PC-9 (cell line): ENCODE results near the gene MICAL3.

ENCODE experiments used
- EZH2 ChIP-seq: fragments of 200-600 bp; sonication (generic); IDR thresholded peaks from 2 replicates; pipeline ENCODE4 v1.8.0; 2017; ENCODE audit warnings: antibody characterized with exemption, low read depth
- TF ChIP-seq, protein P1 (sequence below): fragments of 200-600 bp; sonication (generic); conservative IDR thresholded peaks from 2 replicates; pipeline ENCODE4 v1.6.1; 2017; ENCODE audit warnings: mixed run types, antibody characterized with exemption, mild to moderate bottlenecking, moderate library complexity

DNA sequence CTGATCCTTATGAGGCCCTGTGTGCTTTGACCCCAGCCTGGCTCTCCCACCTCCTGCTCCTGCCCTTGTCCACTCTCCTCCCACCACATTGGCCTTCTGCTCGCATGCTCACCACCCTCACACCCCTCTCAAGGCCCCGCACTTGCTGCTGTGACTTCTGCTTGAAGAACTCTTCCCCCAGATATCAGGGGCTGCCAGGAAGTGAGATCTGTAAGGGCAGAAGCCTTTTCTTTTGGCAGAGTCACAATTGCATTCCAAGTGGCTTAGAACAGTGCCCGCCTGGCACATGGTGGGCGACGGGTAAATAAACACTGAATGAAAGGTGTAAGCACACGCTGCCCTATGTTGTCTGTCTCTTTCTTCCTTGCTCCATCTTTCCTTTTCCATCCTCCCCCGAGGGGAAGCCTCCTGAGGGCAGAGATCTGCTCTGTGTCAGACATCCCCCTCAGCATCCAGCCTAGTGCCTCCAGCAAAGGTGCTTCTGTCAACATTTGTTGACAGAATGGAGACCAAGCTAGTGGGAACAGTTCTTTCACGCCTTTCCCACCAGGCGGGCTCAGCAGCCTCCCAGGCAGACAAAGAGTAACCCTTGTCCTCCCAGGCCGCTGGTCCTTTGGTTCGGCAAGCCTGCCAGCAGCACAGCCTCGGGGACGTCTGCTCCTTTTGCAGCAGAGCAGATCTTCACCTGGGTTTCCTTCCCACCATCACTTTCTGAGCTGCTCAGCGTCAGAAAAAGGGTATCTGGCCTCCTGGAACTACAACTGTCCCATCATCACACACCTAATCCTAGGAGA, 43.4 kb upstream of the MICAL3 start:
- TF ChIP-seq, protein P1, sequence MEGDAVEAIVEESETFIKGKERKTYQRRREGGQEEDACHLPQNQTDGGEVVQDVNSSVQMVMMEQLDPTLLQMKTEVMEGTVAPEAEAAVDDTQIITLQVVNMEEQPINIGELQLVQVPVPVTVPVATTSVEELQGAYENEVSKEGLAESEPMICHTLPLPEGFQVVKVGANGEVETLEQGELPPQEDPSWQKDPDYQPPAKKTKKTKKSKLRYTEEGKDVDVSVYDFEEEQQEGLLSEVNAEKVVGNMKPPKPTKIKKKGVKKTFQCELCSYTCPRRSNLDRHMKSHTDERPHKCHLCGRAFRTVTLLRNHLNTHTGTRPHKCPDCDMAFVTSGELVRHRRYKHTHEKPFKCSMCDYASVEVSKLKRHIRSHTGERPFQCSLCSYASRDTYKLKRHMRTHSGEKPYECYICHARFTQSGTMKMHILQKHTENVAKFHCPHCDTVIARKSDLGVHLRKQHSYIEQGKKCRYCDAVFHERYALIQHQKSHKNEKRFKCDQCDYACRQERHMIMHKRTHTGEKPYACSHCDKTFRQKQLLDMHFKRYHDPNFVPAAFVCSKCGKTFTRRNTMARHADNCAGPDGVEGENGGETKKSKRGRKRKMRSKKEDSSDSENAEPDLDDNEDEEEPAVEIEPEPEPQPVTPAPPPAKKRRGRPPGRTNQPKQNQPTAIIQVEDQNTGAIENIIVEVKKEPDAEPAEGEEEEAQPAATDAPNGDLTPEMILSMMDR, result no peak
- no peak for TF ChIP-seq EZH2
